ENCODE data around the gene FBXO15.

FBXO15 gene

DNA sequence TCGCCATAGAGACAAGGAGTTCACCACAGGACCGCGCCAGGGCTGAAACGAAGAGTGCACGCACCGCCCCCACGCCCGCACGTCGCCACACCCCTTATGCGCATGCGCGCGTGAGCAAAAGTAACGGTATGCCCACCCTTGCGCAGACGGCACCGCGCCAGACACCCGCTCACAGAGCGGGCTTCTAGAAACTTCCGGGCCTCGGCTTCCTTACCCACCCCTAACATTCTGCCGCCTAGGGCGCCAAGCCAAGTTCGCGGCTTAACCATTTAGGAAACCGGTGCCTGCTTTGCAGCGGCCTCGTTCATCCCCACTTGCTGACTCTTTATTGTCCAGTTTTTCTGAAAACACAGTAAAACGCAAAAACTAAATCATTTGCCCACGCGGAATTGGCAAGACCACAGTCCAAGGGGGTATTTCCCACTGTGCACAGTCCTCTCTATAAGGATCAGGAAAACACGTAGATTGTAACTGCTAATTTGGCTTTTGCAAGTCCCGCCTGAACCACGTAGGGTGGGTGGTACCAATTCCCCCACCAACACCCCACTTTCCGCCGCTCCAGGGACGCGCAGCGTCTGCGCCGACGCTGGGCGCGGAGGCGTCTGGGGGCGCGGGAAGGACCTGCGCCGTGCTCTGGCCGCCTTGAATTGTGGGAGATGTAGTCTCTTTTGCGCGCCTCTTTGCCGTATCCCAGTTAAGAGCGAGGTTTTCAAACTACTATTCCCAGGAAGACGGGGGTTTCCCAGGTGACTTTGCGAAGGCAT, at the start of gene FBXO15, which contains the start of gene TIMM21:
TSS of gene FBXO15 (minus strand) at position 56 of the 764 bp plus-strand sequence. CDS start at position 7, 49 bp downstream.
TSS of gene TIMM21 (plus strand) at position 745 of the 764 bp plus-strand sequence. CDS start 286 bp downstream, outside the sequence.
- TF ChIP-seq ZFP30 (CRISPR knock-in tag; IDR thresholded peaks at IDR 0.05) (no peak), CSRNP3 (CRISPR knock-in tag; IDR thresholded peaks at IDR 0.05) (no peak), ZC3H10 (CRISPR knock-in tag; IDR thresholded peaks at IDR 0.05) (no peak), TCF4 (CRISPR knock-in tag; IDR thresholded peaks at IDR 0.05; ENCODE audit: borderline replicate concordance) (no peak), PPARA (CRISPR knock-in tag; IDR thresholded peaks at IDR 0.05; ENCODE audit: borderline replicate concordance) (no peak), ARNTL (CRISPR knock-in tag; IDR thresholded peaks at IDR 0.05; ENCODE audit: borderline replicate concordance, low read depth) (no peak), ZNF8 (CRISPR knock-in tag; IDR thresholded peaks at IDR 0.05) (peak; percentile 91)
- TF ChIP-seq, protein P1, sequence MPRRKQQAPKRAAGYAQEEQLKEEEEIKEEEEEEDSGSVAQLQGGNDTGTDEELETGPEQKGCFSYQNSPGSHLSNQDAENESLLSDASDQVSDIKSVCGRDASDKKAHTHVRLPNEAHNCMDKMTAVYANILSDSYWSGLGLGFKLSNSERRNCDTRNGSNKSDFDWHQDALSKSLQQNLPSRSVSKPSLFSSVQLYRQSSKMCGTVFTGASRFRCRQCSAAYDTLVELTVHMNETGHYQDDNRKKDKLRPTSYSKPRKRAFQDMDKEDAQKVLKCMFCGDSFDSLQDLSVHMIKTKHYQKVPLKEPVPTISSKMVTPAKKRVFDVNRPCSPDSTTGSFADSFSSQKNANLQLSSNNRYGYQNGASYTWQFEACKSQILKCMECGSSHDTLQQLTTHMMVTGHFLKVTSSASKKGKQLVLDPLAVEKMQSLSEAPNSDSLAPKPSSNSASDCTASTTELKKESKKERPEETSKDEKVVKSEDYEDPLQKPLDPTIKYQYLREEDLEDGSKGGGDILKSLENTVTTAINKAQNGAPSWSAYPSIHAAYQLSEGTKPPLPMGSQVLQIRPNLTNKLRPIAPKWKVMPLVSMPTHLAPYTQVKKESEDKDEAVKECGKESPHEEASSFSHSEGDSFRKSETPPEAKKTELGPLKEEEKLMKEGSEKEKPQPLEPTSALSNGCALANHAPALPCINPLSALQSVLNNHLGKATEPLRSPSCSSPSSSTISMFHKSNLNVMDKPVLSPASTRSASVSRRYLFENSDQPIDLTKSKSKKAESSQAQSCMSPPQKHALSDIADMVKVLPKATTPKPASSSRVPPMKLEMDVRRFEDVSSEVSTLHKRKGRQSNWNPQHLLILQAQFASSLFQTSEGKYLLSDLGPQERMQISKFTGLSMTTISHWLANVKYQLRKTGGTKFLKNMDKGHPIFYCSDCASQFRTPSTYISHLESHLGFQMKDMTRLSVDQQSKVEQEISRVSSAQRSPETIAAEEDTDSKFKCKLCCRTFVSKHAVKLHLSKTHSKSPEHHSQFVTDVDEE (CRISPR knock-in tag; IDR thresholded peaks at IDR 0.05), result peak; percentile 84; the same call in 1 of the 2 replicates
- ATAC-seq, result peak; percentile 98

DNA sequence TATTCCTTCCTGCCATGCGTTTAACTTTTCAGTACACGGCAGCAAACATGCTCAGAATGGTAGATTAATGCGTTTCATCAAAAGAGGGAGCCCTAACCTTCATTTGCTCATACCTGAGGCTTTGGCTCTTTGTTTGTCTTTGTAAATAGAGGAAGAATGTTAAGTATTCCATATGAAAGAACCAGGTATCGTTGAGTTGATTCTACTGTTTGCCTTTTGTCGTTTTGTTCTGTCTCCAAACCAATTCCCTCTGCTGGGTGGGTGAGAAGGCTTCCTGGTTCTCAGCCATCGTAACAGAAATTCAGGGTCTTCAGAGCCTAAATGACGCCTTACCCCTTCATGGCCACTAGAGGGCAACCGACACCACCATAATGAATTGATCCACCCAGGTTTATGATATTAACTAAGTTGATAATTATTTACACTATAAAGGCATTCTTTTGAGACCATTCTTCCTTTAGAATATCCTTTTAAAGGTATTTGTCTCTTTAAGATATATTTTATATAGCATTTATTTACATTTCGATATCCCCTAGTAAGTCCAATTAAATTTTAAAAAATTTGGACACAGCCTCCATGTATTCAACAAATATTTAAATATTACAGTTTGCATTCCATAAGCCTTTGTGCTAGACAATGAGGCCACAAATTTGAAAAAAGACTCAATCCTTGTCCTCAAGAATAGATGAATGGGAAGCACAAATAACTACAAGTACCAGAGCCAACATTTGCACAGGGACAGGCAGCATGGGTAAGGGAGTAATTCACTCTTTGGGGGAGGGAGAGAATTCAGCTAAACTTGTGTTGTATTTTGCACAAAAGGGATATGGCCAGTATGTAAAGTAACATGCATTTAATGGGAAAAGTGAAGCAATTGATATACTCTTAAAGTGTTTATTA, 48.8 kb upstream of the FBXO15 start:
- peak; percentile 92 for ATAC-seq
- TF ChIP-seq ZC3H10 (CRISPR knock-in tag; IDR thresholded peaks at IDR 0.05) (no peak), PATZ1 (CRISPR knock-in tag; IDR thresholded peaks at IDR 0.05; ENCODE audit: borderline replicate concordance) (no peak), SNAI2 (CRISPR knock-in tag; IDR thresholded peaks at IDR 0.05) (no peak), ZNF8 (CRISPR knock-in tag; IDR thresholded peaks at IDR 0.05) (no peak), ARNTL (CRISPR knock-in tag; IDR thresholded peaks at IDR 0.05; ENCODE audit: borderline replicate concordance, low read depth) (no peak), ZFP30 (CRISPR knock-in tag; IDR thresholded peaks at IDR 0.05) (no peak), ZNF565 (CRISPR knock-in tag; conservative IDR thresholded peaks at IDR 0.05; ENCODE audit: low read depth) (no peak), PPARA (CRISPR knock-in tag; IDR thresholded peaks at IDR 0.05; ENCODE audit: borderline replicate concordance) (no peak)

DNA sequence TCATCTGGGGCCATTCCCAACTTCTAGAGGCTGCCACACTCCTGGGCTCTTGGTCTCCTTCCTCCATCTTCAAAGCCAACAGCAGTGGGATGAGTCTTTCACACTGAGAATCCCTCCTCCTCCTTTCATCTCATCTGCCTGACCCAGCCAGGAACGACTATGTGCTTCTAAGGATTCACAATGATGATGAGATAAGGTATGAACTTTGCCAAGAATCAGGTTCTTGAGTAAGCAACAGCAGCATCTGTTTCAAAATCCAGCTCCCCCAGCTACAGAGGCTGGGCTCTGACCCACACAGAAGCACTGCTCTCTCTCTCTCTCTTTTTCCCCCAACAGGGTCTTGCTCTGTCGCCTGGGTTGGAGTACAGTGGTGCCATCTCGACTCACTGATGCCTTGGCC, 47.1 kb upstream of the FBXO15 start:
- TF ChIP-seq ZC3H10 (CRISPR knock-in tag; IDR thresholded peaks at IDR 0.05), result no peak
- no peak for TF ChIP-seq ZNF8 (CRISPR knock-in tag; IDR thresholded peaks at IDR 0.05)
- TF ChIP-seq OSR1 (CRISPR knock-in tag; IDR thresholded peaks at IDR 0.05), result no peak
- TF ChIP-seq ARNTL (CRISPR knock-in tag; IDR thresholded peaks at IDR 0.05; ENCODE audit: borderline replicate concordance, low read depth), result no peak
- TF ChIP-seq SNAI2 (CRISPR knock-in tag; IDR thresholded peaks at IDR 0.05), result no peak
- no peak for TF ChIP-seq ISL1 (CRISPR knock-in tag; IDR thresholded peaks at IDR 0.05)
- TF ChIP-seq BACH2 (CRISPR knock-in tag; IDR thresholded peaks at IDR 0.05; ENCODE audit: borderline replicate concordance), result no peak
- no peak for TF ChIP-seq POU6F1 (CRISPR knock-in tag; IDR thresholded peaks at IDR 0.05; ENCODE audit: borderline replicate concordance, low read depth)
- TF ChIP-seq CSDC2 (CRISPR knock-in tag; IDR thresholded peaks at IDR 0.05), result no peak
- no peak for TF ChIP-seq ZNF70 (CRISPR knock-in tag; IDR thresholded peaks at IDR 0.05)
- TF ChIP-seq ZFP3 (CRISPR knock-in tag; IDR thresholded peaks at IDR 0.05), result no peak
- TF ChIP-seq GLIS3 (CRISPR knock-in tag; IDR thresholded peaks at IDR 0.05), result no peak
- TF ChIP-seq, protein P1 (CRISPR knock-in tag; IDR thresholded peaks at IDR 0.05), result no peak
- no peak for TF ChIP-seq ZFP30 (CRISPR knock-in tag; IDR thresholded peaks at IDR 0.05)
- TF ChIP-seq ZNF565 (CRISPR knock-in tag; conservative IDR thresholded peaks at IDR 0.05; ENCODE audit: low read depth), result no peak
- no peak for TF ChIP-seq TOX (CRISPR knock-in tag; IDR thresholded peaks at IDR 0.05; ENCODE audit: borderline replicate concordance)
- ATAC-seq, result no peak

Measured in SK-N-SH treated with all-trans-retinoic acid at 6 μM for 48 hours (cell line).